Measurements from ENCODE around the gene HS3ST4. TPM values are rescaled to one million over a fixed set of nuclear protein-coding genes. Genes with fewer than 3 reads are reported as not detected.

The HS3ST4 gene
- total RNA-seq, result not detected
- long read RNA-seq, result 0 reads

DNA sequence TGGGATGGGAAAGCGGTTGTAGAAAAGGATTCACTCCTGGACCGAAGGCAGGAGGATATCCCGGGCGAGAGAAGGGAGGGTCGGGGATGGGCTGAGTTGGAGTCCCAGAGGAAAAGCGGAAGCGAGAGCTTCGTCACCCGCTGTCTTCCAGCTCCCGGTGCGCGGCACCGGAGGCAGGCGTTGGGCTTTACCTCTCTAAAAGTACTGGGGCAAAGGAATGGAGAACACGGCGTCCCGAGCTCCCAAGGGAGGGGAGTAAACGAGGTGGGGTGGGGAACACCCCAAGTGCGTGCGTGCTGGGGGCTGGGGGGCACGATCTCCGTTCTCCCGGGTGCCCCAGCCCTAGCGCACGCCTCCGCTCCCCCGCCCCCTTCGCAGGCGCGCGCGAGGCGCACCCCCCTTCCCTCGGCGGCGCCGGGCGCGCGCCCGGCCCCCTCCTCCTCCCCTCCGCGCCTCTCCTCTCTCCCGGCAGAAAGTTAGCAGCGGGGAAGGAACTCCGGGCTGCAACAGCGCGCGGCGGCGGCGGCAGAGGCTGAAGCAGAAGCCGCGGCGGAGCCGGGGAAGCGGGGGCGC is at the start of gene HS3ST4:
TSS of gene HS3ST4 (plus strand) at position 441 of the 573 bp plus-strand sequence.
- TF ChIP-seq POLR2A (IDR thresholded peaks at IDR 0.05), result no peak
- TF ChIP-seq, protein P1, sequence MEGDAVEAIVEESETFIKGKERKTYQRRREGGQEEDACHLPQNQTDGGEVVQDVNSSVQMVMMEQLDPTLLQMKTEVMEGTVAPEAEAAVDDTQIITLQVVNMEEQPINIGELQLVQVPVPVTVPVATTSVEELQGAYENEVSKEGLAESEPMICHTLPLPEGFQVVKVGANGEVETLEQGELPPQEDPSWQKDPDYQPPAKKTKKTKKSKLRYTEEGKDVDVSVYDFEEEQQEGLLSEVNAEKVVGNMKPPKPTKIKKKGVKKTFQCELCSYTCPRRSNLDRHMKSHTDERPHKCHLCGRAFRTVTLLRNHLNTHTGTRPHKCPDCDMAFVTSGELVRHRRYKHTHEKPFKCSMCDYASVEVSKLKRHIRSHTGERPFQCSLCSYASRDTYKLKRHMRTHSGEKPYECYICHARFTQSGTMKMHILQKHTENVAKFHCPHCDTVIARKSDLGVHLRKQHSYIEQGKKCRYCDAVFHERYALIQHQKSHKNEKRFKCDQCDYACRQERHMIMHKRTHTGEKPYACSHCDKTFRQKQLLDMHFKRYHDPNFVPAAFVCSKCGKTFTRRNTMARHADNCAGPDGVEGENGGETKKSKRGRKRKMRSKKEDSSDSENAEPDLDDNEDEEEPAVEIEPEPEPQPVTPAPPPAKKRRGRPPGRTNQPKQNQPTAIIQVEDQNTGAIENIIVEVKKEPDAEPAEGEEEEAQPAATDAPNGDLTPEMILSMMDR (IDR thresholded peaks at IDR 0.05), result no peak
- no peaks in the 10 kb centered on the region for H3K9me3 ChIP-seq
- H3K4me1 ChIP-seq, result no peaks in the 10 kb centered on the region
- no peak for DNase-seq
- H3K27me3 ChIP-seq, result peaks cover 0 to 10% of the 10 kb centered on the region in 2 donors
- no peak within 1 kb of the TSS for H3K27ac ChIP-seq
- intact Hi-C loops (cut with DNase I), result no loop called here
- peak in 1 of 4 donors; percentile 26 for ATAC-seq
- no peaks in the 10 kb centered on the region for H3K36me3 ChIP-seq
- WGBS (ENCODE audit: insufficient coverage, low coverage, low lambda C conversion rate, missing lambda C conversion rate), result 4% methylated on average over 14 of the region's 58 CpGs
- H3K4me3 ChIP-seq, result peak within 1 kb of the TSS in 1 of 3 donors; percentile 26

DNA sequence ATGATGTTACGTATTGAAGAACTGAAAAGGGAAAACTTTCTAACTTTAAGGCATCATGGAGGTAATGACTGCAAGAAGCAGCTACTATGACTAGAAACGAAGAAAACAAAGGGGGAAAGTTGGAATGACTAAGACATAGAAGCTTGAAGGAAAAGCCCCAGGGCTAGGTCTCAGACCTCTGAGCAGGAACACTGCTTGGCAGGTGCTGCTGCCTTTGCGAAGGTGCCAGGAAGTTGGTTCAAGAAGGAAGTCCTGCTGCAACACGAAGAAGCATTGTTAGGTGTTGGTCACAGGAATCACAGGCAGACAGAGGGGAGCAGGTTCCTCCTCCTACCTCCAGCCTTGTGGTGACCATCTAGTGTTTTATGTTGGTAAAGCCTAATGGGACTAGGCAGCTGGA is 48.1 kb upstream of the HS3ST4 start:
- Histone ChIP-seq H3K27me3 (no peaks in the 10 kb centered on the region), H3K4me1 (no peaks in the 10 kb centered on the region), H3K9me3 (no peaks in the 10 kb centered on the region), H3K27ac (no peak overlapping the region), H3K36me3 (no peaks in the 10 kb centered on the region), H3K4me3 (no peak overlapping the region)
- WGBS (ENCODE audit: insufficient coverage, low coverage, low lambda C conversion rate, missing lambda C conversion rate), result 38% methylated on average over 3 of the region's 4 CpGs
- DNase-seq (no peak), ATAC-seq (no peak)
- intact Hi-C loops (cut with DNase I), result no loop called here
- TF ChIP-seq, protein P1 (IDR thresholded peaks at IDR 0.05), result no peak
- no peak for TF ChIP-seq POLR2A (IDR thresholded peaks at IDR 0.05)

DNA sequence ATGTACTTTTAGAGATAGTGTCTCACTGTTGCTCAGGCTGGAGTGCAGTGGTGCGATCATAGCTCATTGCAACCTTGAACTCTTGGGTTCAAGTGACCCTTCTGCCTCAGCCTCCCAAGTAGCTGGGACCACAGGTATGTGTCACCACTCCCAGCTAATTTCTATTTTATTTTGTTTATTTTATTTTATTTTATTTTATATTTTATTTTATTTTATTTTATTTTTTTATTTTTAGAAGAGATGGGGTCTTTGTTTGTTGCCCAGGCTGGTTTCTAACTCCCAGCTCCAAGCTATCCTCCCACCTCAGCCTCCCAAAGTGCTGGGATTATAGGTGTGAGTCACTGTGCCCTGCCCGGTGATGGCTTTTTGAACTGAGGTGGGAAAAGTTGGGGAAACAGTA is 35.1 kb upstream of the HS3ST4 start:
- H3K4me1 ChIP-seq, result no peaks in the 10 kb centered on the region
- no peaks in the 10 kb centered on the region for H3K27me3 ChIP-seq
- no peak for ATAC-seq
- TF ChIP-seq, protein P1 (IDR thresholded peaks at IDR 0.05), result no peak
- no peak for TF ChIP-seq POLR2A (IDR thresholded peaks at IDR 0.05)
- no peak overlapping the region for H3K4me3 ChIP-seq
- no peaks in the 10 kb centered on the region for H3K9me3 ChIP-seq
- H3K27ac ChIP-seq, result no peak overlapping the region
- H3K36me3 ChIP-seq, result no peaks in the 10 kb centered on the region
- intact Hi-C loops (cut with DNase I), result no loop called here
- DNase-seq, result no peak
- WGBS (ENCODE audit: insufficient coverage, low coverage, low lambda C conversion rate, missing lambda C conversion rate), result 69% methylated on average over 2 of the region's 2 CpGs

DNA sequence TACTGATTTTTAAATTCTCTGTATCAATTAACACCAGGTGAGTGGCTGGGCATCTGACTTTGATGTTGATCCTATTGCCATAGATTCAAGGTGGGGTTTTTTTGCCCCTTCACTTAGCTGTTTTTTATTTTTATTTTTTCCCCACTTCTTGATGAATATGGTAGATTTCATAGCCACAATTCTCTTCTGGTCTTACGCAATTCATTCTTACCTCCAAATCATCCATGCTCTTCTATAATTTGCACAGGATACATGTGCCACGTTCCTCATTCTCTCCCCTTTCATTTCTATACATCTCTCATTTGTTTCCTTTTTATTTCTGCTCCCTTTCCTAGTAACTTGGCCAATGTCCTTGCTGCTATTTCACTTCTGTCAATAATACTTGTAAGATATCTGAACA is 14.9 kb upstream of the HS3ST4 start:
- intact Hi-C loops (cut with DNase I), result no loop called here
- Histone ChIP-seq H3K4me1 (no peaks in the 10 kb centered on the region), H3K27ac (no peak overlapping the region), H3K27me3 (no peaks in the 10 kb centered on the region), H3K4me3 (no peak overlapping the region), H3K36me3 (no peaks in the 10 kb centered on the region), H3K9me3 (no peaks in the 10 kb centered on the region)
- DNase-seq (no peak), ATAC-seq (no peak)
- WGBS (ENCODE audit: insufficient coverage, low coverage, low lambda C conversion rate, missing lambda C conversion rate), result 48% methylated on average over 2 of the region's 2 CpGs
- TF ChIP-seq POLR2A (IDR thresholded peaks at IDR 0.05), result no peak
- TF ChIP-seq, protein P1 (IDR thresholded peaks at IDR 0.05), result no peak

DNA sequence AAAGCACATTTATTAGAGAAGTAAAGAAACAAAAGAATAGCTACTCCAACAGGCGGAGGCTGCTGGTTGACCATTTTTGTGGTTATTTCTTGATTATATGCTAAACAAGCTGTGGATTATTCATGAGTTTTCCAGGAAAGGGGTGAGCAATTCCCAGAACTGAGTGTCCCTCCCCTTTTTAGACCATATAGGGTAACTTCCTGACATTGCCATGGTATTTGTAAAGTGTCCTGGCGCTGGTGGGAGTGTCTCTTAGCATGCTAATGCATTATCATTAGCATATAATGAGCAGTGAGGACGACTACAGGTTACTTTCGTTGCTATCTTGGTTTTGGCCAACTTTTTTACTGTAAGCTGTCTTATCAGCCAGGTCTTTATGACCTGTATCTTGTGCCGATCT is 12.2 kb upstream of the HS3ST4 start:
- ATAC-seq, result no peak
- 48% methylated on average over 5 of the region's 5 CpGs for WGBS (ENCODE audit: insufficient coverage, low coverage, low lambda C conversion rate, missing lambda C conversion rate)
- no peak overlapping the region for H3K4me3 ChIP-seq
- H3K27ac ChIP-seq, result no peak overlapping the region
- no peak for DNase-seq
- H3K36me3 ChIP-seq, result no peaks in the 10 kb centered on the region
- no peak for TF ChIP-seq POLR2A (IDR thresholded peaks at IDR 0.05)
- TF ChIP-seq, protein P1 (IDR thresholded peaks at IDR 0.05), result no peak
- intact Hi-C loops (cut with DNase I), result no loop called here
- no peaks in the 10 kb centered on the region for H3K4me1 ChIP-seq
- H3K27me3 ChIP-seq, result no peaks in the 10 kb centered on the region
- H3K9me3 ChIP-seq, result no peaks in the 10 kb centered on the region
